Measurements from ENCODE around the gene GXYLT2.

- TF ChIP-seq CTCF (IDR thresholded peaks at IDR 0.05), result no peak
- no peak for TF ChIP-seq POLR2A (IDR thresholded peaks at IDR 0.05)
Observed at GRCh38 chr3:72909591-72909990, 21.7 kb downstream of the GXYLT2 start.
